T-helper 2 cell (primary cell): ENCODE measurements around the gene PROSER3.

Experiments used
- DNase-seq, 5 experiments: peaks; one replicate each; pipeline versions ENCODE4 v3.0.0 to v3.0.0-alpha.2; 2012 to 2022

The PROSER3 gene

DNA sequence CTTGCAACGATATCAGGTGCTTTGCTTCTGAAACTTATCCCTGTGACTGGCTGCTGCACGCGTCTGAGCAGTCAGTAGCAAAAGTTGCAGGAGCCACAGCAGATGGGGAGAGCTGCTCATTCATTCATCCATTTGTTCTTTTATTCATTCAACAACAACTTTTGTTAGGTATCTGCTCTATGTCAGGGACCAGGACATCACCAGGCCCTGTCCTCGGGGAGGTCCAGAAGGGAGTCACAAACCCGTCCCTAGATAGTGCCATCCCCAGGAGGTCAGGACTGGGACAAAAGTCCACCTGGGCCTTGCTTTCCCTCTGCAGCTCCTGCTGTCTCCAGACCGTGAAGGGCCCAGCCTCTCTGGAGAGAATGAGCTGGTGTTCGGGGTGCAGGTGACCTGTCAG, 20.0 kb downstream of the PROSER3 start:
- DNase-seq = no peak

DNA sequence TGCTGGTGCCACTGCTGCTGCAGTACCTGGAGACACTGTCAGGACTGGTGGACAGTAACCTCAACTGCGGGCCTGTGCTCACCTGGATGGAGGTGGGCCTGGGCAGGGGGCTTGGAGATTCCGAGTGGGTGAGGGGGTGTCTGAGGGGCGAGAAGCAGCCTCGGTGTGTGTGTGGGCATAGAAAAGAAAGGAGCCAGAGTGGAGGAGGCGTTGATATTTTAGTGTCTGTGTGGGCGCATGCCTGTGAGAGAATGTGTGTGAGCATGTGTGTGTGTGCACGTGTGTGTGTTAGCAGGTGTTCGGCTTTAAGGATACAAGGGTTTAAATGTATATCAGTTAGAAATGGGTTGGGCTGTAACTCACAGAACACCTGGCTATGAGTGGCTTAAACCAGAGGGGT, 21.1 kb downstream of the PROSER3 start:
- no peak for DNase-seq

DNA sequence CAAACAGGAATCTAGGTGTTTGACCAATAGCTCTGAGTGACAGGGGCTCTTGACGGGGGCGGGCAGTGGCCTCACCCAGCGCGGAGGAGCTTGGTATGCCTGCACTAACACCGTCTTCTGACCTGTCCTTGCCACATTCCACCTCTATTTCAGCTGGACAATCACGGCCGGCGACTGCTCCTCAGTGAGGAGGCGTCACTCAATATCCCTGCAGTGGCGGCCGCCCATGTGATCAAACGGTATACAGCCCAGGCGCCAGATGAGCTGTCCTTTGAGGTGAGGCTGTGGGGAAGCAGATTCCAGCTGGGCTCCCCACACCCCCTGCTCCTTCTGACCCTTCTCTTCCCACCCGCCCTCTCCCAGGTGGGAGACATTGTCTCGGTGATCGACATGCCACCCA, 22.1 kb downstream of the PROSER3 start:
- no peak for DNase-seq

DNA sequence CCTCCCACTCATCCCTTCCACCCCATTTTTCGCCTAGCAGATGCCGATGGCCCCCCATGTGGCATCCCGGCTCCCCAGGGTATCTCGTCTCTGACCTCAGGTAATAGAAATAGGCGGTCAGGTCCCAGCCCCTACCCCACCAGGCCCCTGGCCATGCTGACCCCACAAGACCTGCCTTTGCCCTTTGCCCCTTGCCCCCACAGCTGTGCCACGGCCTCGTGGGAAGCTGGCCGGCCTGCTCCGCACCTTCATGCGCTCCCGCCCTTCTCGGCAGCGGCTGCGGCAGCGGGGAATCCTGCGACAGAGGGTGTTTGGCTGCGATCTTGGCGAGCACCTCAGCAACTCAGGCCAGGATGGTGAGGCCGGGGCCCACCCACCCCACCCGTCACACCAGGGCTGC, 22.7 kb downstream of the PROSER3 start:
- no peak for DNase-seq

DNA sequence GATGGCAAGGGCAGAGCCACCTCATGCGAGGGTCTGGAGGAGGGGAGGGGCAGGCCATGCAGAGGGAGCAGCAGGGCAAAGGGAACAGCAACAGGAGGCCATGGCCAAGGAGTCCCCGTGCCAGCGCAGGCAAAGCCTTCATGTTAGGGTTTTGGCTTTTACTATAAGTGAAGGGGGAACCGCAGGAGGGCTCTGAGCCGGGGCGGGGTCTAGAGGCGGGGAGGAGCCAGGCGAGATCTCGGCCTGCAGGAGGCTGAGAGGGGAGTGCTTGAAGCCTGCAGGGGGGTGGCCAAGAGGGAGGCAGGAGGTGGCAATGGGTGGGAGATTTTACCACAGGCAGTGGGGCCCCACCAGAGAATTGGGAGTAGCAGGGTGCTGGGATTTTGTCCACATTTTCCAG, 23.7 kb downstream of the PROSER3 start:
- no peak for DNase-seq

DNA sequence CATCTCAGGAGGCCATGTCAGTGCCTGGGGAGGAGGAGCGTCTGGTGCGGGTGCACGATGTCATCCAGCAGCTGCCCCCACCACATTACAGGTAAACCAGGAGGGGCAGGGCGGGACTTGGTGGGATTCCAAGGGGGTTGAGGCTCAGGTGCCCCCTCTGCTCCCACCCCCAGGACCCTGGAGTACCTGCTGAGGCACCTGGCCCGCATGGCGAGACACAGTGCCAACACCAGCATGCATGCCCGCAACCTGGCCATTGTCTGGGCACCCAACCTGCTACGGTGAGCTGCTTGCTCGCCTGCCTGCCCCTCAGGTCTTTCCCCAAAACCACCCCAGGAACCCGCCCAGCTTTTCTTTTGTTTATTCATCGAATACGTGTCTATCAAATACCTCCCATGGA, 24.6 kb downstream of the PROSER3 start:
- no peak for DNase-seq

DNA sequence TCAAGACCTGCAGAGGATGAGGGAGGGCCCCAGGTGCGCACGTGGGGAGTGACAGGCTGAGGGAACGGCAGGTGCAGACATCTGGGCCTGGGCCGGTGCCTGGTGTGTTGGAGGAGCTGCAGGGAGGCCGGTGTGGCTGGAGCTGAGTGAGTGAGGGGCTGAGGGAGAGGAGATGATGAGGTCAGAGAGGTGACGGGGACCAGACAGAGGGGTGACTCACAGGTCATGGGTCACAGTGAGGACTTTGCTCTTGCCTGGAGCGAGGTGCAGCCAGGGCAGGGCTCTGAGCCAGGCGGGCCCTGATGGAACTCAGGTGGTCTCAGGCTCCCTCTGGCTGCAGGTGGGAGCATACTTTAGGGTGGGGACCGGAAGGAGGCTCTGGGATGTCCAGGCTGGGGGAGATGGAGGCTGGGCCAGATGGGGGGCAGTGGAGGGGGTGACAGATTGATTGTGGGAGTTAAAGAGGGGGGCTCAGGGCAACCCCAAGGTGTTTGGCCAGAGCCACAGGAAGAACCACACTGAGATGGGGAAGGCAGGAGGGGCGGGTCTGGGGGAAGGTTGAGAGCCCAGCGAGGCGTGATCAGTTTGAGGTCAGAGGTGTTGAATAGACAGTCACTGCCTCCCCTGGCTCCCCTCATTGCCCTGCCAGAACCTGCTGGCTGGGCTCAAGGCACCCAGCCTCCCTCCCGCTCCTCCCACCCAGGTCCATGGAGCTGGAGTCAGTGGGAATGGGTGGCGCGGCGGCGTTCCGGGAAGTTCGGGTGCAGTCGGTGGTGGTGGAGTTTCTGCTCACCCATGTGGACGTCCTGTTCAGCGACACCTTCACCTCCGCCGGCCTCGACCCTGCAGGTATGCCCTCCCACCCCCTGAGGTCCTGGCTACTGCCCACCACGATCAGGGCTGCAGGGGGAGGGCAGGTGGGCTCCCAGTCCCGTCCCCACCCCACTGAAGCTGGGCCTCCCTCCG, 25.8 kb downstream of the PROSER3 start:
- no peak for DNase-seq

DNA sequence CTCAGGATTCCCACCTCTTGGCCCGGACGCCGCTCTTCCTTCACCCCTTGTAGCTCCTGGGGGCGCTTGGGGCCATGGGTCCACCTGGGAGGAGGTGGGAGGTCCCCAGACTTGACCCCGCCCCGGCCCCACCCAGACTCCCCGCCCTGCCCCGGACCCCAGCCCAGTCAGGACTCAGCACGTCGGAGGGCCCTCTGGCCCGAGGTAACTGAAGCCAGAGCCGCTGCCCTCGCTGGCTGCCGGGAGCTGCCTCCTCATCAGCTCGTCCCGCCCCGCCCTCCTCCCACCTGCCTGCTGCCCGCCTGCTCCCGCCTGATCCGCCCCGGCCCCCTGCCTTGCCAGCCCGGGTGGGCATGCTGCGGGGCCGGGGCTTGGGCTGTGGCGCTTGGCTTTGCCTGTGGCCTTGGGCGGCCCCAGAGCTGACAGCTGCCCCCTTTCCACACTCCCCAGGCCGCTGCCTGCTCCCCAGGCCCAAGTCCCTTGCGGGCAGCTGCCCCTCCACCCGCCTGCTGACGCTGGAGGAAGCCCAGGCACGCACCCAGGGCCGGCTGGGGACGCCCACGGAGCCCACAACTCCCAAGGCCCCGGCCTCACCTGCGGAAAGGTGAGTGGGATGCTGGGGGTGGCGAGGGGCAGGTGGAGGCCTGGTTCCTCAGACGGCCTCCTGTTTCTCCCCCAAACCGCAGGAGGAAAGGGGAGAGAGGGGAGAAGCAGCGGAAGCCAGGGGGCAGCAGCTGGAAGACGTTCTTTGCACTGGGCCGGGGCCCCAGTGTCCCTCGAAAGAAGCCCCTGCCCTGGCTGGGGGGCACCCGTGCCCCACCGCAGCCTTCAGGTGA, 26.7 kb downstream of the PROSER3 start:
- no peak for DNase-seq

DNA sequence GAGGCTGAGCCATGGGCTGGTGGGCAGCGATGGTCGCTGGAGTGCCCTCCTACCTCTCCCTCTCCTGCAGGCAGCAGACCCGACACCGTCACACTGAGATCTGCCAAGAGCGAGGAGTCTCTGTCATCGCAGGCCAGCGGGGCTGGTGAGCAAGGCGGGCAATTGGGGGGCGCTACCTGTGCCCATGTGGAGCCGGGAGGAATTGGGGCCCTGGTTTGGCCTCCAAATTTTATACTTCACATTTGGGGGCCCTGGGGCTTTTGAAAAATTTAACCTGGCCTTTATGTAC, 27.3 kb downstream of the PROSER3 start:
- DNase-seq = no peak

DNA sequence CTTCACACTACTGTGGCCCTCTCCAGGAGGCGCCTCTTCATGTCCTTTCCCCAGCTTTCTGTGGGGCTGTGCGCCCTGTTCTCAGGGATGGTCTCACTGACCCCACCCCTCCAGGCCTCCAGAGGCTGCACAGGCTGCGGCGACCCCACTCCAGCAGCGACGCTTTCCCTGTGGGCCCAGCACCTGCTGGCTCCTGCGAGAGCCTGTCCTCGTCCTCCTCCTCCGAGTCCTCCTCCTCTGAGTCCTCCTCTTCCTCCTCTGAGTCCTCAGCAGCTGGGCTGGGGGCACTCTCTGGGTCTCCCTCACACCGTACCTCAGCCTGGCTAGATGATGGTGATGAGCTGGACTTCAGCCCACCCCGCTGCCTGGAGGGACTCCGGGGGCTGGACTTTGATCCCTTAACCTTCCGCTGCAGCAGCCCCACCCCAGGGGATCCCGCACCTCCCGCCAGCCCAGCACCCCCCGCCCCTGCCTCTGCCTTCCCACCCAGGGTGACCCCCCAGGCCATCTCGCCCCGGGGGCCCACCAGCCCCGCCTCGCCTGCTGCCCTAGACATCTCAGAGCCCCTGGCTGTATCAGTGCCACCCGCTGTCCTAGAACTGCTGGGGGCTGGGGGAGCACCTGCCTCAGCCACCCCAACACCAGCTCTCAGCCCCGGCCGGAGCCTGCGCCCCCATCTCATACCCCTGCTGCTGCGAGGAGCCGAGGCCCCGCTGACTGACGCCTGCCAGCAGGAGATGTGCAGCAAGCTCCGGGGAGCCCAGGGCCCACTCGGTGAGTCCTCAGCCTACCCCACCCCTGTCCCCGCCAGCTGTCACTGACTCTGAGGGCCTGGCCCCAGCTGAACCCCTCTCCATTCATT, 28.6 kb downstream of the PROSER3 start:
- no peak for DNase-seq

DNA sequence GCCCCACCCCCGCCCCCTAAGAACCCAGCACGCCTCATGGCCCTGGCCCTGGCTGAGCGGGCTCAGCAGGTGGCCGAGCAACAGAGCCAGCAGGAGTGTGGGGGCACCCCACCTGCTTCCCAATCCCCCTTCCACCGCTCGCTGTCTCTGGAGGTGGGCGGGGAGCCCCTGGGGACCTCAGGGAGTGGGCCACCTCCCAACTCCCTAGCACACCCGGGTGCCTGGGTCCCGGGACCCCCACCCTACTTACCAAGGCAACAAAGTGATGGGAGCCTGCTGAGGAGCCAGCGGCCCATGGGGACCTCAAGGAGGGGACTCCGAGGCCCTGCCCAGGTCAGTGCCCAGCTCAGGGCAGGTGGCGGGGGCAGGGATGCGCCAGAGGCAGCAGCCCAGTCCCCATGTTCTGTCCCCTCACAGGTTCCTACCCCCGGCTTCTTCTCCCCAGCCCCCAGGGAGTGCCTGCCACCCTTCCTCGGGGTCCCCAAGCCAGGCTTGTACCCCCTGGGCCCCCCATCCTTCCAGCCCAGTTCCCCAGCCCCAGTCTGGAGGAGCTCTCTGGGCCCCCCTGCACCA, 29.3 kb downstream of the PROSER3 start:
- no peak for DNase-seq

DNA sequence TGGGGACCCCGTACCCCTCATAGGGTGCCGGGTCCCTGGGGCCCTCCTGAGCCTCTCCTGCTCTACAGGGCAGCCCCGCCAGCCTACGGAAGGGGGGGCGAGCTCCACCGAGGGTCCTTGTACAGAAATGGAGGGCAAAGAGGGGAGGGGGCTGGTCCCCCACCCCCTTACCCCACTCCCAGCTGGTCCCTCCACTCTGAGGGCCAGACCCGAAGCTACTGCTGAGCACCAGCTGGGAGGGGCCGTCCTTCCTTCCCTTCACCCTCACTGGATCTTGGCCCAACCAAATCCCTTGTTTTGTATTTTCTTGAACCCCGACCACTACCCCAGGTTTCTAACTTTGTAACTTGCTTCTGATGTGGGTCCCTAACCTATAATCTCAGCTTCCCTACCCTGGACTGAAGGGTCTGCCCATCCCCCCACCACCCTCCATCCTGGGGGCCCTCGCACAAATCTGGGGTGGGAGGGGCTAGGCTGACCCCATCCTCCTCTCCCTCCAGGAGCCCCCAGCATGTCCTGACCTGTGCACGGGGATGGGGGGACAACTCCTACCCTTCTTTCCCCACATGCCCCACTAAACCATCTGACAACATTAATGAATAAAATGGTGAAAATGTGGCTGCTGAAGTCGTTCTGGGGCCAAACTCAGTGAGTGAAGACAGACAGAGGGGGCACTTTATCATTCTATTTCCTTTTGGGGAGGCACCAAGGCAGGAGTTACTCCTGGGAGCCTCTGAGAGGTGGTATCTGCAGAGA, 30.4 kb downstream of the PROSER3 start:
- DNase-seq = no peak

DNA sequence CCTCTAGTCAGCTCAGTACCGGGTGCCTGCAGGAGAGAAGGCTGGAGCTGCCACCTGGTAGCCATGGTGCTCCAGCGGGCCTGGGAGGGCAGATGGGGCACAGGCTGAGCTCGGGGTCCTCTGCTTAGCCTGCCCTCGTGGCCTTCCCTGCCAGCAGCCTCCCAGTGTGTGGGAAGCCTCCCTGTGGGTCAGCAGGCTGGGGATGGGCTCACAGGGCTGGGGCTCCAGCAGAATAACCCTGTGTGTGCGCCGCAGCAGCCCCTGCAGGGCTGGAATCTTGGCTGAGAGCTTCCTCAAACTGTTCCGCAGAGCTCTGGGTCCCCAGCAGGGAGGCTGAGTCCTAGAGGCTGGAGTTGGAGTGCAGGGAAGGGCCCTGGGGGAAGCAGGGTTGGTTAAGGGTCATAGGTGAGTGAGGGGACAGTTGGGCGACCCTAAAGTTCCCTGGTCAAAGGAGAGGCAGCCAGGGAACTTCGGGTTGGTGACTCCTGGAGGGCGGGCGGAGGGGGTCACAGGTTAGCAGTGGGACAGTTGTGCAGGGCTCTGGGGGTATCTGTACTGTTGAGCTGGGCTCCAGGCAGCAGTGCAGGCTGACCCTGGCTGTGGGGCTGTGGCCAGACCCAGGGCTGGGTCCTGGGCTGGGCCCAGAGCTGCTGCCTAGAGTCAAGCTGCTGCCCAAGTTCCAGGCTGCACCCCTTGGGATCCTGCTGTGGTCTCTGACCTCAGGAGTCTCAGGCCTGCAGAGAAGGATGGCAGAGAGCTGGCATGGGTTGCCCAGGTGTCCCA, 31.4 kb downstream of the PROSER3 start:
- no peak for DNase-seq

DNA sequence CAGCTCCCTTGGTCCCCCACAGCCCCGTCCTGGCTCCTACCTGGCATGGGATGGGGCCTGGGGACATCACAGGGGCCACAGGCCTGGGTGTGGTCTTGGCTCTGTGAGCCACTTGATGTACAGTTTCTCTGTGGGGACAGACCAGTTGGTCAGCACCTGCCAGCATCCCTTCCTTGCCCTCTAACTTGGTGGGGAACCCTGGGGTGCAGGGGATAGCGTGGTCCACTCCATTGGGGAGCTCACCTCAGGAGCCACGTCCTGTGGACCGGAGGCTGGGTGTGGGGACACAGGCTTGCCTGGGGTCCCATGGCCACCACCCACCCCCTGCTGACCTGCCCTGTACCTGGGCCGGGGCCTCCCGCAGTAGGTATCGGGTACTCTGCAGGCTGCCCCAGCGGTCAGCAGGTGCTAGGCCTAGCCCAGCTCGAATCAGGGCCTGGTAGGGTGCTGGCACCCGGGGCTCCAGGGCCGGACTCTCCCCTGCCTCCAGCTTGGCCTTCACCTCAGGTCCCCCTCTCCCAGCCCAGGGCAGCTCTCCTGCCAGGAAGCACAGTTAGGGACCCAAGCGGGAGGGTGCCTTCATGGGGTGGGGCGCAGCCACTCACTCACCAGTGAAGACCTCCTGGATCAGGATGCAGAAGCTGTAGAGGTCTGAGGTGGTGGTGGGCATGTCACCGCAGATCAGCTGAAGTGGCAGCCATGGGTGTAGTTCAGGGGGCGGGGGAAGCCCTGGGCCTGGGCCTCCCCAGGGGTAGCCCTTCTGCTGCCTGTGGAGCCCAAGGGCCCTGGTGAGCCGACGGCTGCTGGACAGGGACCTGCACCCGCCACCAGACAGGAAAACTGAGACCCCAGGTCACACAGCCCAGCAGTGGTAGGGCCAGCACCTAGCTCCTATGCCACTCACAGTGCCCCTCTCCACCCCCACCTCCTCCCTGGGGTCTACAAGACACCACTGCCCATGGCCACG, 32.3 kb downstream of the PROSER3 start:
- DNase-seq = no peak

DNA sequence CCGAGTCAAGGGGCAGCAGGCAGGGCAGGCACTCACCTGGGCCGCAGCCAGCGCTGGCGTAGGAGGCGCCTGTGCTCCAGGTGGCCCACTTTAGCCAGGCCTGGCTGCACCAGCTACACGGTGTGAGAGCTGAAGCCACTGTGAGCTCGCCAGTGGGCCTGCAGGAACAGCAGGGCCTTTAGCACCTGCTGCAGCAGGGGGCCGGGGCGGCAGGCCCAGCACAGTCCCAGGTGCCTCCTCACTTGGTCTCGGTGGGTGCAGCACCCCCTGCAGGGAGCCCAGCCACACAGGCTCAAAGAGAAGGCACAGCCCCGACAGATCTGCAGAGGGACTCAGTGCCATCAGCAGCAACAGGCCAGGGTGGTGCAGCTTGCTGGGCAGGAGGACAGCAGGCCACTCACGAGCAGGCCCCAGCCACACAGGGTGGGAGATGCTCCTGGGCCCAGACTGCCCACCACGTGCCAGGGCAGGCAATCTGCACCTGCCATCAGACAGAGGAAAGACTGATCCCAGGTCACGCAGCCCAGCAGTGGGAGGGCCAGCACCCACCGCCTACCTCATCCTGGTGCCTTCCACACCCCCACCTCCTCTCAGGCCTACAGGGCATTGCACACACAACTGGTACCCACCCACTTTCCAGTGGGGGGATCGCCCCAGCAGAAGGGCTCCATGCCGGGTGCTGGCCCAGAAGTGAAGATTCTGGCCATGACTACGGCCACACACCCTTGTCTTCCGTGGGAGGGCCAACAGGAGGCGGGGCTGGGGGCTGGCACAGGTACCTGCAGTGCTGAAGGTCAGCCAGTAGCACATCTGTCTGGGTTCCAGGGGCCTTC, 33.2 kb downstream of the PROSER3 start:
- DNase-seq = peak in 1 of 5 experiments; percentile 31

DNA sequence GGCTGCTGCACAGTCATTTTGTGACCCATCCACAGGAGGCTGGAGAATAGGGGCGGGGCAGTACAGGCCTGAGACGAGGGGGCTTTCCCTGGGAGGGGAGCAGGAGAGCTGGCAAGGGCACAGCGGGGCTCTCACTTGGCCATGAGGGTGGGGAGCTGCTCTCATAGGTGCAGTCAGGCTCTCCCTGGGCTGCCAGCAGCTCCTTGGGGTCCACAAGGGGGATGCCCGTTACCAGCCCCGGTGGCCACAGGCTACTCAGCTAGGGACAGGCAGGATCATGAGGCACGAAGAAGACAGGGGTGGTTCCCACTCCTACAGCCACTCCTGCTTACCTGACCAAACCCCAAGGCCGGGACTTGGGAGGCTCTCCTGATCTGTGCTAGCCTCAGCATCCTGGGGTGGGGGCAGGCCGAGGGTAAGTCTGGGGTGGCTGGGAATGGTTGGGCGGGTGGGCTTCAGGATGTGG, 33.9 kb downstream of the PROSER3 start:
- DNase-seq = no peak

DNA sequence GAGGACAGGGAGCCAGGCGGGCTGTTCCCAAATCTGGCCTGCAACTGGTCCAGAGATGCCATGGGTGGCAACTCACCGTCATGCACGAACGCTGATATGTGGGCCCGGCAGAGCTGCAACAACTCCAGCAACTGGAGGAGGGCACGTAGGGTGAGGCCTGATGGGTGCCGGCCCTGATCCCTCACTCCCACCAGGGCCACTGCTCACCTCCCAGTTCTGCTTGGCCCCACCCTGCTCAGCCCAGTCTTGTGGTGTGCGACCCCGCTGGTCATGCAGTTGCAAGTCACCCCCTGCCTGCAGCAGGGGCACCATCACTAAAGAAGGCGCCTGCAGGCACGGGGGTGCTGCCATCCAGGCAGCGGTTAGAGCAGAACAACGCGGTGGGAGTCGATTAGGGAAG, 34.3 kb downstream of the PROSER3 start:
- no peak for DNase-seq

DNA sequence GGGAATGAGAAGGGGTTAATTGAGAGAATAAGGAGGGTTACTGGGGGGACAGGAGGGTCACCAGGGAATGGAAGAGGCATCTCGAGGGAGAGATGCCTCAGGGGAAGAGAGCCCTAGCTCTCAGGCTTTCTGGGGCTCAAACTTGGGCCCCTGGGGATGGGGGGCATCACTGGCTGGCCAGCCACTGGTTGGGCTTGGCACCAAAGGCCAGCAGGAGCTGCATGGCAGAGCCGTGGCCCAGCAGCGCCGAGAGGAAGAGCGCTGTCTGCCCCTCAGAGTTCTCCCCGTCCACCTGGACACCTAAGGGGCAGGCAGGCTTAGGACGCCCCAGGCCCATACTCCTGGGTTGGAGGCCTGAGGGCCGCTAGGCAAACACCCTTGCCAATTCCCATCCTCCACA, 34.9 kb downstream of the PROSER3 start:
- DNase-seq = no peak
